GM19240 (cell line): ENCODE results near the gene PARP11.

Experiments
- DNase-seq: peaks from one replicate; pipeline ENCODE4 v3.0.0; 2011; ENCODE audit warnings: low spot score; ENCODE audit not compliant: insufficient read length

The PARP11 gene

GRCh38 chr12:3772380-3772779 is 100.8 kb downstream of the PARP11 start:
- no peak for DNase-seq

DNA sequence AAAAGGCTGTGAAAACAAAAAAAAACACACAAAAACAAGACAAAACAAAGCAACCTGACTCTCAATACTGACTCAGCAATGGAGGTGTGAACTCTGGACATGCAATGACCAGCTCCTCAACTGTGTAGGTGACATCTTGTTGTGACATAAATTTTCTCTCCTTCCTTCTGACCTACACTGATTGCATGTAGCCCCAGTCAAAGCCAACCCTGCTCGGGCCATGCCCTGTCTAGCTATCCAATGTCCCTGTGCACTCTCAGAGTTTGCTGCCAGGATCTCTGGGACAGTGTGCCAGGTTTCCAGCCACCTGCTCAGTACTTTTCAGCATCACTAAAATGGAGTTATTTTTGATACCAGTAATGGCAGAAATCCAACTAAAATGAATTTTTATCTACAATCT is 101.3 kb downstream of the PARP11 start:
- no peak for DNase-seq

DNA sequence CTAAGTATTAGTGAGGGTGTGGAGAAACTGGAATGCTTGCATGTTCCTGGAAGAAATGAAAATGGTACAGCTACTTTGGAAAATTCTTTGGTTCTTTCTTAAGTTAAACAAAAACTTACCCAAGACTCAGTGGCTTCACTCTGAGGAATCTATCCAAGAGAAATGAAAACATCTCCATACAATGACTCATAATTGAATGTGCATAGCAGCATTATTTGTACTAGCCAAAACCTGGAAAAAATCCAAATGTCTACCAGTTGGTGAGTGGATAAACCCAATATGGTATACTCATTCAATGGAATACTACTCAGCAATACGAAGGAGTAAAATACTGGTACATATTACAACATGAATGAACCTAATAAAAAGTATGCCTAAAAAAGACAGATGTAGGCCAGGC is 102.3 kb downstream of the PARP11 start:
- DNase-seq = no peak

GRCh38 chr12:3768911-3769447 is 104.2 kb downstream of the PARP11 start:
- no peak for DNase-seq

GRCh38 chr12:3761116-3761735 is 112.0 kb downstream of the PARP11 start:
- no peak for DNase-seq

- DNase-seq = no peak
These were observed 113.3 kb downstream of the PARP11 start for GRCh38 chr12:3759878-3760277.
